Medulla oblongata (tissue), 1 donor: Measurements from ENCODE around the gene MAPK14.

Experiments used
- DNase-seq: peaks from one replicate; pipeline ENCODE4 v3.0.0-alpha.2; 2015; ENCODE audit errors: extremely low spot score

MAPK14 gene

DNA sequence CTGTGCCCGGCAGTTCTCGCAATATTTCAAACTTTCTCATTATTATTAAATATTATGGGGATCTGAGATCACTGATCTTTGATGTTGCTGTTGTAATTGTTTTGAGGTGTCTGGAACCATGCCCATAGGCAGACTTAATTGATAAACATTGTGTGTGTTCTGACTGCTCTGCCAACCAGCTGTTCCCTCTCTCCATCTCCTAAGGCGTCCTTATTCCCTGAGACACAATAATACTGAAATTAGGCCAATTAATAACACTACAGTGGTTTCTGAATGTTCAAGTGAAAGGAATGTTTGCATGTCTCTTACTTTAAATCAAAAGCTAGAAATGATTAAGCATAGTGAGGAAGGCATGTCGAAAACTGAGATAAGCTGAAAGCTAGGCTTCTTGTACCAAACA, 7.6 kb downstream of the MAPK14 start:
- no peak for DNase-seq

DNA sequence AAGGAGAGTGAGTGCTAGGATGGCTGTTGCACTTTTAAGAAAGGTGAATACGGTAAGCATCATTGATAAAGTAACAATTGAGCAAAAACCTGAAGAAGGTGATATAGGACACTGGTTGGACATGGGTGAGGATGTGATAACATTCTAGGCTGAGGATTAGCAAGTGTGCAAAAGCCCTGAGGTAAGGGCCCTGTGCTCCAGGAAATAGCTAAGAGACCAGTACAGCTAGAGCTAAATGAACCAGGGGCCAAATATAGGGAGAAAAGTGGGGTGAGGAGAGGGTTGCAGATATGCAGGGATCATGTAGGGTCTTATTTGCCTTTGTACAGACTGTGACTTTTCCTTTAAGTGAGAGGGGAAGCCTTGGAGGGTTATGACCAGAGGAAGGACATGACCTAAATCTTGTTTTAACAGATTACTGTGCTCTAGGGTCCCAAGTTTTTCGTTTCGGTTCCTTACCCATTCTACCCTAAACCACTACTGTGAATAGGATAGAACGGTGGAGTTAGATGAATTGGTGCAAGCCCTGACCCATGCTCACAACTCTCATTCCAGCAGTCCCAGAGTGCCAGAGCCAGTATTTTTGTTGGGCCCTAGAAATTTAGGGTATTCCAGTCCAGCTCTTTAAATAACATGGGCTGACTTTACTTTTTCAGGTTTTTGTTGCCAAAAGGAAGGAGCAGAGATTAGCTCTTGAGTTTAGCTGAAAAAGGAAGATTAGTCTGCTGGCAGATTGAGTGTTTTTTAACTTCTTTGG, 10.7 kb downstream of the MAPK14 start:
- peak; percentile 20 for DNase-seq

DNA sequence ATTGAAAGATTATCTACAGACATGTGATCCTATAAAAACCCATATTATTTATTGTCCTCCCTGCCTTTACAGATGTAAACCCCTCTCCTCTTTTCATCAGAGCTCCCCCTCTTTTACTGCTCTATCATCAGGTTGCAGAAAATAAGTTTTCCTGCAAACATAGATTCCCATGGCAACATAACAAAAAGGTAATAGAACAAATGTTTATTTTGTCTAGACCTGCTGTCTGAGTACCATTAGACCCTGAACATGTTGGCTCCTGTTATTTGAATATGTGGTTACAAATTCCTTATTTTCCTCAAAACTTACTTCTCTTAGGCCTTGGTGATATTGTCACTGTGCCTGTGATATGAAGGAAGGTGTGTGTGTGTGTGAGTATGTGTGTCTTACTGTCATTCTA, 11.5 kb downstream of the MAPK14 start:
- no peak for DNase-seq

DNA sequence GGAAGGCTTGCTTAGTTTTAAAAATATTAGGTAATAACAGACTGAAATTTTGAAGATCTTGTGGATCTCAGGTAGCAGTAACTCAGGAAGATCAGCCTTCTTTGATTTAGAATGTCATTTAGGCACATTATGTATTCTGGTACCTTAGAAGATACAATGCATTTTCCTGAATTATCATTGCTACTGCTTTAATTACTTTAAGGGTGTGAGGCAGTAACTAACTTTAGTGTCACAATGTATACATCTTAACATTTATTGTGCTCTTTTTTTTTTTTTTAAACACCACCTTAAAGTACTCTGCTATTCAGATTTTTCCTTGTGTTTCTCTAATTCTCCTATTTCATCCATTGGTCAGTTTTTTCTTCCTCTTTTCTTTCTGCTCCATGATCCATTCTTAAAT, 13.3 kb downstream of the MAPK14 start:
- no peak for DNase-seq

DNA sequence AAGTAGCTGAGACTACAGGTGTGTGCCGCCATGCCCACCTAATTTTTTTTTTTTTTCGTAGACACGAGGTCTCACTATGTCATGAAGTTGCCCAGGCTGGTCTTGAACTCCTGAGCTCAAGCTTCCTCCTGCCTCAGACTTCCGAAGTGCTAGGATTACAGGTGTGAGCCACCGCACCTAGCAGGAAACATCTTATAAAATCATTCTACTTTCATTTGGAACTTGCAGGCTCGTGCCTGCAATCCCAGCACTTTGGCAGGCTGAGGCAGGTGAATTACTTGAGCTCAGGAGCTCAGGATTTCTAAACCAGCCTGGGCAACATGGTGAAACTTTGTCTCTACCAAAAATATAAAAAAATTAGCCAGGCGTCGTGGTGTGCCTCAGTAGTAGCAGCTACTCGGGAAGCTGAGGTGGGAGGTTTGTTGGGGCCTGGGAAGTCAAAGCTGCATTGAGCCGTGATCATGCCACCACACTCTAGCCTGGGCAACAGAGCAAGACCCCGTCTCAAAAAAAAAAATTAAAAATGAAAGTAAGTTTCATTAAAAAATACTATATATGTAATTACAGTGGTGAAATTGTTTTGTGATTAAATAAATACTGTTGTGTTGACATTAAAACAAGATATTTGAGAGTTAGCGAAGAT, 15.1 kb downstream of the MAPK14 start:
- no peak for DNase-seq

DNA sequence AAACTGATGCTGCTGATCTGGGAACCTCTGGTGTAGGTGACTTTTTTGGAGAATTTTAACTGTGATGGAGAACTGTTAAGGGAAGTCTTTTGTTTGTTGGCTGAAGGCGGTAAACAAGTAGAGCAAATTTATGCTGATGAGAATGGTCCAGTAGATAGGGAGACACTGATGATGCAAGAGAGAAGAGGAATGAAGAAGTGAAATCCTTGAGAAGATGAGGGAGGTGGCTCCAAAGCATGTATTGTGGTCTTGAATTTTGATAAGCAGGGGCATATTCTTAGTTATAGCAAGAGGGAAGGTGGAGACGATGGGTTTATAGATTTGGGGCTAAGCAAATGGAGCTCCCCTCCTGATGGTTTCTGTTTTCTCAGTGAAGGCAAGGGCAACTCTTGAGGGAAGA, 22.0 kb downstream of the MAPK14 start:
- DNase-seq, result no peak

DNA sequence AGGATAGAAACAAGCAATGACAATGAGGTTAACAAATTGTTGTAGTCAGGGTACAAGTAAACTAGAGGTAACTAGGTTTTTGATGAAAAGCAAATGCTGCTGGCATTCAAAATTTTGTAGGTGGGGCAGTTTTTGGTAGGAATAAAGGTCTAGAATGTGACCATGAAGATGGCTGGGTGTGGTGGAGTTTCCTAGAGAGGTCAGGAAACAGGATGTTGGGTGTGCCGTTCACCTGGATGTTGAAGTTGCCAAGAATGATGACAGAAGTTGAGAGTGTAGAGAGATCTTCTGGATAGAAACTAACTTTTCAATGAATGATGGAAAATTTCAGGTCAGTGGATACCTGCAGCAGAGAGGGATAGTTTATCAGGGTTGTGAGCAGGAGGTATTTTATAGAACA, 22.7 kb downstream of the MAPK14 start:
- no peak for DNase-seq

DNA sequence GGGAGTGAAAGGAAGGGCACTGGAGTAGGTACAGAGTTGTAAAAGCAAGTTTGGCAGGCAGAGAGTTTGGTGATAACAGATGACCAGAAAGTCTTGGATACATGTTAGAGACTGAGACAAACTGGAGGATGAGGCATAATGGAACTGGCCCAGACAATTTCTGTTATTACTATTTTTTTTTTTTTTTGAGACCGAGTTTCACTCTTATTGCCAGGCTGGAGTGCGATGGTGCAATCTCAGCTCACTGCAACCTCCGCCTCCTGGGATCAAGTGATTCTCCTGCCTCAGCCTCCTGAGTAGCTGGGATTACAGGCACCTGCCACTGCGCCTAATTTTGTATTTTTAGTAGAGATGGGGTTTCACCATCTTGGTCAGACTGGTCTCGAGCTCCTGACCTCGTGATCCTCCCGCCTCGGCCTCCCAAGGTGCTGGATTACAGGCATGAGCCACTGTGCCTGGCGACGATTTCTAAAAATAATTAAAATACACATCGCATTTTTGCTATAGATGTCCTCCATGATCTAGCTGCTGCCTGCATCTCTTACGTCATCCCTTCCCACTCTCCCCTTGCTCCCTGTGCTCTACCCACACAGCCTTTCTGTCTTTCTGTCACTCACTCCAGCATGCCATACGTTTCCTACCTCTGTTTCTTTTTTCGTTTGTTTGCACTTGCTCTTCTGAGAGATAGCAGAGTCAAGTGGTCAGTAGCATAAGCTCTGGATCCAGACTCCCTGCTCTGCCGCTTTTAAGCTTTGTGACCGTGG, 23.5 kb downstream of the MAPK14 start:
- DNase-seq, result no peak

DNA sequence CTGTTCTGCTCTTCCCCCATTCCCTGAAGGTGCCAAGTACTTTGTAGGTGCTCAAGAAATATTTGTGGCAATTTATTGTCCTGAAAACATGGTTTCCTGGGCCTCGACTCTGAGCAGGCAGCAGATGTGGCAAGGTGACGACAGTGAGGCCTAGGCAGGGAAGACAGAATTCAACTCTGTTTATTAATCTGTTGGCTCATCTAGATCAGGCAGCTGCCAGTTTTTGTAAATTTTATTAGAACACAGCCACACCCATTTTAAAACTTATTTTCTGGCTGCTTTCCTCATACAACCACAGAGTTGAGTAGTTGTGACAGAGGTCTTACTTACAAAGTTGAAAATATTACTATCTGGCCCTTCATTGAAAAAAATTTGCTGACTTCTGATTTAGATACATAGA, 24.5 kb downstream of the MAPK14 start:
- DNase-seq, result no peak

DNA sequence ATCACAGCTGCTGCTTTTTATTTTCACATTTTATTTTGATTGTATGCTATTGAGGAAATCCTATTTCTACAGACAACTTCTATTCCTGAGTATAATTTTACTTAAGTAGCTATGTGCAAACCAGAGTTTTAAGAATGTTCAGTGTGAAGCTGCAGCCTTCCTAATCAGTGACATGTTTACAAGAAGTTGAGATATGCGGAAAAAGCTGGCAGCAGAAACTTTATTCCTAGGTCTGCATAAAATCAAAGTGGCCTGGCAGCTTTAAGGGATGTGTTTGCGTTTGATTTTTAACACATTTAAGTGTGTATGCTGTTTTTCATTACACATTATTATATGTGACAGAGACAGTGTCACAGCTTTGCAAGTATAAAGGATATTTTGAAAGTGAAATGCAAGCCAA, 26.3 kb downstream of the MAPK14 start:
- DNase-seq, result no peak

DNA sequence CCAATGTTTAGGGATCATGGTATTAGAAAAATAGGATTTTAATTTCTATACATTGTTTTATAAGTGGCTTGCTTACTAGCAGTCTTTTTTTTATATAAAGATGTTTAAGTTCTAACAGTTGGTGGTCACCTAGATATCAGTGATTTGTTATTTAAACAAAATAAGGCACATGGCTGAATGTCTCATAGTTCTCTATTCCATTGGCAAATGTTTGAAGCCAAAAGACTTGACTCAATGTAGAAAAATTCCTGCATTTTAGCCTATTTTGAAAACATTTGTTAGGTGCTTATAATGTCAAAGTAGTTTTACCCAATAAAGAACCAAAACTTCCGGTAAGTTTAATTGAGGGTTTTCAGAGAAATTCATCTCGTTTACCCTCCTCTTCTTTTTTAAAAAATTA, 26.8 kb downstream of the MAPK14 start:
- DNase-seq, result no peak

DNA sequence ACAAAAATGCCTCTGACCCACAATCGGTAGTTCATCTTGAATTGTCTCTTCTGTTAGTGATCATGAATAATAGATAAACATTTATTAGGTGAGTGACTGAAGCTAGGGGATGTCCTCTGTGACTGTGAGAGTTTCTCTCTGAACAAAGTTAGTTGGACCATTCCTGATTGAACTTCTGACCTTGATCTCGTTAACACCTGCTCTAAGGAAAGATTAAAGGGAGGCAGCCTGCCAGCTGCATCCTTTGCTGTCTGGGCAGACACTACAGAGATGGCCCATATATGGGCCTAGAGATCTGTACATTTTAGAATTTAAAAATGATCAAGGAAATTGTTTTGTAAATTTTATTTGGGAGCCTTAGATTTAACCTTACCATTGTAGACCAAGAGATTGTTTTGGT, 27.3 kb downstream of the MAPK14 start:
- DNase-seq, result no peak

DNA sequence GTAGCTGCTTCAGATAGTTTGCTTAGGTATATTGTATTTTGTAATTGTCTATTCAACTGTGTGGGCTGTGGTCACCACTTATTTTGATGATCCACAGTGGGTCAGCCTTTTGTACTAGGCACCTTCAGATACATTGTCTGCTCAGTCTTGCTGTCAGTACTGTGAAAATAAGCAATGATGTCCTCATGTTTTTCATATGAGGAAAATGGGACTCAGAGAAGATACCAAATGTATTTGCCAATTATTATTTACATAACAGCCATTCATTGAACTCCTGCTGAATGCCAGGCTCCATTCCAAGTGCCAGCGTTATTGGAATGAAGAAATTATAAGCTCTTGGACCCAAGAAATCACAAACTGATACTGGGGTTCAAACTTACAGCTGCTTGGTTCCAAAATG, 28.6 kb downstream of the MAPK14 start:
- DNase-seq, result no peak

DNA sequence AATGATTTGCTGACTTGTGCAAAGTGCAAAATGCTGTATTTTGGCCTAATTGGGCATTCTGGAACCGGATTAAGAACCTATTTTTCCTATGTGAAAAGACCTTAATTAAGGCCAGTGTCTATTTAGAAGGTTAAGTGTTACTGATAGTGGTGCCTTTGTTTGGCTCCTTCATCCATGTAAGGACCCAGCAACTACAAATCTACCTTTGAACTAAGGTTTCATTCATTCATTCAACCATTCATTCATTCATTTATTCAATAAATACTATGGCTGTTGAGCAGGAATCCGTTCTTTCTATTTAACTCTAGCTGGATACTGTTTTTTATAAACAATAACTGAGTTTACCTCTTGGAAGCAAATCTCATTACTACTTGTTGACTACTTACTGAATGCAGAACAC, 33.6 kb downstream of the MAPK14 start:
- no peak for DNase-seq

DNA sequence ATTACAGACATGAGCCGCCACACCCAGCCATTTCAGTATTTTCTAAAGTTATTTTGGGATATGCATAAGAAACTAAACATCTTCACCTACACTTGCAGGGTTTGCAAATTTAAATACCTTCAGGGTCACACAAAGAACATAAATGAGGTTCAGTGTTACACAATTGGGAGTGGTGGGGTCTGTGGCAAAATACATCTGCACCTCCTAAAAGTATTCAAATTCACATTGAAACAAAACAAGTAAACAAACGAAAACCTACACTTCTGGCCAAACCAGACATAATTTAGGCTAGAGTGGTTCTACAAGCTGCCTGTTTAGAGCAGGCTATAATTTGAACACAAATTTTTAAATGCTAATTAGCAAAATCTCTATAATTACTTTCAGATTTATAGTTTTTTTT, 34.6 kb downstream of the MAPK14 start:
- DNase-seq, result no peak

DNA sequence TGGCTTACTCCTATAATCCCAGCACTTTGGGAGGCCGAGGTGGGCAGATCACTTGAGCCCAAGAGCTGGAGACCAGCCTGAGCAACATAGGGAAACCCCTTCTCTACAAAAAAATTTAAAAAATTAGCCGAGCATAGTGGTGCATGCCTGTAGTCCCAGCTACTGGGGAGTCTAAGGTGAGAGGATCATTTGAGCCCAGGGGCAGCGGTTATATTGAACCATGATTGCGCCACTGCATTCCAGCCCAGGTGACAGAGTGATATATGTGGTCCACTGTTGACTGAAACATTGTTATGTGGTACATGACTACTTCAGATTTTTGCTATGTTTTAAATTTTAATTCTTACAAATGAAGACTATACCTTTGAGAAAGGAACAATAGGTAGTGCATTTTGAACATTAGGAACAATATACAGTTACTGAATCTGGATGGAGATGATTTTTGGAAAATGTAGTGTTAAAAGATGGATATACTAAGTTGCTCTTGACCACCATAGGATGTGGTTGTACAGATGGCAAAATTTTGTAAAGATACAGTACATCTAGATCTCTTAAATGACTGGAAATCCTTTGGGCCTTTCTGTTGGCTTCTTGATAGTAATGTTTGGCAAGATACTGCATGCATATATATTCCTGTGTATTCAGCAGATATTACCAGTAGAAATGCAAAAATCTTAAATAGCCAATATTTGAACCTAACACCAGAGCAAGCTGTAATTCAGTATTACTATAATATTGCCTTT, 35.9 kb downstream of the MAPK14 start:
- no peak for DNase-seq

DNA sequence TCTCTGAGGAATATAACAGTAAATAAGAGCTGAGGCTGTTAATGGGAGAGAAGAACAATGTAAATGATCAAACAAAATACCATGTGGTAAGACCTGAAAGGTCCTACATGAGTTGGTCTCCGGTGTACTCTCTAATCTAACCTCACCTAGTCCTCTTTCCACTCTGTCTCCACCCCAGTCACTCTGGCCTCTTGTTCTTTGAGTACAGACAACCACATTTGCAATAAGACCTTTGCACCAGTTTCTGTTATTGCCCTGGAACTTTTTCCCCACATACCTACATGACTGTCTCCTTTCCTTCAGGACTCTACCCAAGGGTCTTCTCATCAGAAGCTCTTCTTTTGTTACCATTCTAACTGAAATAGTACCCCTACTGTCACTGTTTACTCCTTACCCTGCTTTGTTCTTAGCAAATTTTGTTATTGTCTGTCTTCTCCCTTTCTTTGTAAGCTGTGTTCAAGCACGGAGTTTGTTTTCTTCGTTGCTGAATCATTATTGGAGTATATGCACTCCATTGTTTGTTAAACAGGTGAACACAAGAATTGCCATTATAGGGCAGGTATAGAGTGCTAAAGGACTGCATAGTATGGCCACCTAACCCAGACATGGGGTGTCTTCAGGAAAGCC, 37.3 kb downstream of the MAPK14 start:
- DNase-seq, result no peak

DNA sequence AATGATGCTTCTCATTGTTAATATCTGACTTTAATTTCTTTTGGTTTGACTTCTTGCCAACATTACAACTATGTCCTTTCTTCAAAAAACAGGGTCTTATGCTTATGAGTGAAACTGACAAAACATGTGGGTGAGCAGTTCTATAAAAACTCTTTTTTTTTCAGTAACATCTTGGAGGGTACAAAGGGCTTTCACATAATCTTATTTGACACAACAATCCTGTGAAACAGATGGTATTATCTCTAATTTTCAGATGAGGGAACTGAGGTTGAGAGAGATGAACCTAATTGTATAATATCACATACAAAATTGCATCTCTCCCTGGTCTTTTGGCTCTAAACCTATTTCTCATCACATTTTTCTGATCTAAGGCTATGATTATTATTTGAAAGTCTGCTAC, 38.3 kb downstream of the MAPK14 start:
- DNase-seq, result no peak

DNA sequence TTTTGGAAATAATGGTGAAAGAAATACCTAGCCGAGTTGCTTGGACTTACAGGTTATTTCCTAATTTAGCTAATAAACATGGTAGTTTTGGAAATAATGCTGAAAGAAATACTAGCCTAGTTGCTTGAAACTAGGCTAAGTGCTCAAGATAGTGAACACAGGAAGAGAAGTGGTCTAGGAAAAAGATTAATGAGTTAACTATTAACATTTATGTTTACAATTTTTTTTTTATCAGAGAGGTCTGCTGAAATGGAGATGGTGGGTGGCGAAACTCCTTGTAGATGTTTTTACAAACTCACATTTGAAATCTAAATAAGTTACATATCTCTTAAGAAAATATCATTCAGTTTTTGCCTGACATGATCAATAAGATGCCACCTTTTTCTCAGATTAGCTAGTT, 39.2 kb downstream of the MAPK14 start:
- no peak for DNase-seq

DNA sequence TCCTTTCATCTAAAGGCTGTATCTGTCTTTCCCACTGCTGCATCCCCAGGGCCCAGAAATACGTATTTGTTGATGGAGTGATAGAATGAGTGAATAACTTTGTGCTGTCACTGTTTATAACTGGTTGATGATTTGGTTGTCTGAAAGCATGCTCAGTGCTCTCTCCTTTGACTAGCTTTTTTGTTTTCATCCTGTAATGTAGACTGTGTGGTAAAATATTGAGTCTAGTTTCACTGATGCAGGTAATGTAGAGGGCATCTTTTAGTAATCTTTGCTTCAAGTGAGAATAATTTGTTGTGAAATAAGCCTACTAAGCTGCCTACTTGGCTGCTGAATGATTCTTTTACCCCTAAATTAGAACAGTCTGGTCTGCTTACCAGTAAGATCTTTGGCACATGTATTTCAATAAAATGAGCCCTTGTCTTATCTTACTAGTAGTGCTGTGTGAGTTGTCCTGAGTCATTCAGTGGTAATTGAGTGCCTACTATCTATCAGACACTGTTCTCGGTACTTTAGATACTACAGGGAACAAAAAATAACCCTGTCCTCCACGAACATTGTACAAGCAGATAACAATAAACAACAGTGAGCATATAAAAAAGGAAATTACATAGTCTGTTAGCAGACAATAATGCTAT, 39.9 kb downstream of the MAPK14 start:
- no peak for DNase-seq

DNA sequence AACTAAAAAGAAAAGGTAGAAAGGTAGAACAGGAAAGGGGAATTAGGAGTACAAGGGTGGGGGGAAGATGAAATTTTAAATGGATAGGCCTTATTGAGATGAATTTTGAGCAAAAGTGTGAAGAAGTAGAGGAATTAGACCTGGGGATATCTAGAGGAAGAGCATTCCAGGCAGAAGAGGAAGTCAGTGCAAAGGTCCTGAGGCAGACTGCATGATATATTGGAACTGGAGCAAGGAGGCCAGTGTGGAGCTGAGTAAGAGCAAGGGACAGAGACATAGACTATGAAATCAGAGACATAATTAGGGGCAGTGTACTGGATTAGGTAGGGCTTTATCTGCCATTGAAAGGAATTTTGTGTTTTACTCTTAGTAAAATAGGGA, 40.4 kb downstream of the MAPK14 start:
- DNase-seq, result no peak
